GM19351 (cell line): ENCODE results near the gene DMXL1.
A peak's percentile ranks its signal among the peaks of the same experiment; 100 is the strongest.
"Not testable (repeated sequence)": the region's sequence is repeated elsewhere in the genome, so short reads cannot be mapped to it uniquely, and the experiment has no call there.

Experiments used
- ATAC-seq: cut with Tn5 transposase; IDR thresholded peaks from one replicate; pipeline ENCODE4 v1.9.1; 2021; ENCODE audit warnings: mild to moderate bottlenecking, moderate library complexity; ENCODE audit not compliant: unreplicated experiment

DMXL1 gene

GRCh38 chr5:119063579-119064379 is 7.1 kb upstream of the DMXL1 start:
- peak; percentile 86 for ATAC-seq

GRCh38 chr5:119067450-119067849 is 3.4 kb upstream of the DMXL1 start:
- ATAC-seq = no peak

GRCh38 chr5:119070578-119070827 is 384 bp upstream of the DMXL1 start:
- ATAC-seq = peak; percentile 47

- ATAC-seq = peak; percentile 5
Observed at GRCh38 chr5:119071561-119071995, 691 bp downstream of the DMXL1 start.

GRCh38 chr5:119072496-119072895 is 1.6 kb downstream of the DMXL1 start:
- ATAC-seq = no peak

GRCh38 chr5:119073746-119074337 is 3.0 kb downstream of the DMXL1 start:
- not testable (repeated sequence) for ATAC-seq

- ATAC-seq = peak; percentile 20
Observed at GRCh38 chr5:119074419-119074818, 3.5 kb downstream of the DMXL1 start.

- ATAC-seq = not testable (repeated sequence)
Observed at GRCh38 chr5:119075269-119075668, 4.4 kb downstream of the DMXL1 start.

- no peak for ATAC-seq
Observed at GRCh38 chr5:119076080-119076479, 5.2 kb downstream of the DMXL1 start.

- no peak for ATAC-seq
Observed at GRCh38 chr5:119077444-119077843, 6.6 kb downstream of the DMXL1 start.

GRCh38 chr5:119078071-119078846 is 7.4 kb downstream of the DMXL1 start:
- ATAC-seq = no peak

GRCh38 chr5:119078861-119079260 is 8.0 kb downstream of the DMXL1 start:
- no peak for ATAC-seq

- ATAC-seq = peak; percentile 60
Observed at GRCh38 chr5:119079318-119079921, 8.5 kb downstream of the DMXL1 start.

GRCh38 chr5:119080936-119081335 is 10.0 kb downstream of the DMXL1 start:
- ATAC-seq = no peak

GRCh38 chr5:119082691-119083090 is 11.8 kb downstream of the DMXL1 start:
- ATAC-seq = no peak

GRCh38 chr5:119083679-119084078 is 12.8 kb downstream of the DMXL1 start:
- peak; percentile 72 for ATAC-seq

GRCh38 chr5:119088438-119088837 is 17.6 kb downstream of the DMXL1 start:
- no peak for ATAC-seq

- ATAC-seq = no peak
Observed at GRCh38 chr5:119095611-119096010, 24.7 kb downstream of the DMXL1 start.

GRCh38 chr5:119105971-119106370 is 35.1 kb downstream of the DMXL1 start:
- no peak for ATAC-seq

GRCh38 chr5:119112151-119112550 is 41.3 kb downstream of the DMXL1 start:
- ATAC-seq = no peak

GRCh38 chr5:119117237-119117636 is 46.4 kb downstream of the DMXL1 start:
- ATAC-seq = no peak

- ATAC-seq = no peak
Observed at GRCh38 chr5:119118000-119118399, 47.1 kb downstream of the DMXL1 start.
